HepG2 (cell line): ENCODE results near the gene FNDC3B. TPM values are rescaled to one million over a fixed set of nuclear protein-coding genes. Genes with fewer than 3 reads are reported as not detected.

Source experiments
- DR1 ChIP-seq: sonication (generic); formaldehyde crosslinking; IDR thresholded peaks from 2 replicates; pipeline ENCODE4 v1.8.0; 2021; ENCODE audit warnings: mild to moderate bottlenecking, missing genetic modification reagents, inconsistent platforms
- GFI1 ChIP-seq: sonication (generic); formaldehyde crosslinking; IDR thresholded peaks from 2 replicates; pipeline ENCODE4 v1.5.0; 2020; ENCODE audit warnings: missing genetic modification reagents, mild to moderate bottlenecking, borderline replicate concordance
- HCFC1 ChIP-seq: fragments of 150-350 bp; IDR thresholded peaks from 2 replicates; pipeline ENCODE4 v1.6.1; 2014; ENCODE audit warnings: low read depth, low read length
- NFIB ChIP-seq: sonication (generic); formaldehyde crosslinking; IDR thresholded peaks from 2 replicates; pipeline ENCODE4 v1.9.0; 2021; ENCODE audit warnings: missing genetic modification reagents, mild to moderate bottlenecking, borderline replicate concordance
- PHF21A ChIP-seq: sonication (generic); formaldehyde crosslinking; IDR thresholded peaks from 2 replicates; pipeline ENCODE4 v1.5.0; 2020; ENCODE audit warnings: mild to moderate bottlenecking, missing genetic modification reagents
- PLRG1 ChIP-seq: fragments of 450-650 bp; conservative IDR thresholded peaks from 2 replicates; pipeline ENCODE4 v1.6.1; 2016
- TBX3 ChIP-seq: fragments of 450-650 bp; IDR thresholded peaks from 2 replicates; pipeline ENCODE4 v1.6.1; 2017; ENCODE audit warnings: antibody characterized with exemption, mild to moderate bottlenecking, inconsistent platforms, borderline replicate concordance
- ZFP62 ChIP-seq: sonication (generic); formaldehyde crosslinking; IDR thresholded peaks from 2 replicates; pipeline ENCODE4 v1.4.0; 2020; ENCODE audit warnings: missing genetic modification reagents
- ZNF367 ChIP-seq: sonication (generic); formaldehyde crosslinking; IDR thresholded peaks from 2 replicates; pipeline ENCODE4 v1.4.0; 2020; ENCODE audit warnings: missing genetic modification reagents, borderline replicate concordance
- ZNF543 ChIP-seq: sonication (generic); formaldehyde crosslinking; IDR thresholded peaks from 2 replicates; pipeline ENCODE4 v1.4.0; 2020; ENCODE audit warnings: mild to moderate bottlenecking, missing genetic modification reagents
- ZNF749 ChIP-seq: sonication (generic); formaldehyde crosslinking; IDR thresholded peaks from 2 replicates; pipeline ENCODE4 v1.8.0; 2022; ENCODE audit warnings: mild to moderate bottlenecking, missing genetic modification reagents, moderate library complexity, borderline replicate concordance
- polyA plus RNA-seq, 8 experiments: library from polyadenylated mRNA; depleted of rRNA in 3 of 8; stranded (reverse) in 7 of 8; unstranded in 1 of 8; fragments of >200 nt; fragmentation: Illumina TruSeq in 4 of 8; extraction: Trizol in 4 of 8; gene quantifications; 2 replicates each; pipeline versions ENCODE4 v1.2.1 to v1.2.3, GENCODE V29; 2011 to 2016; ENCODE audit warnings: low read depth in 4 of 8, missing spikeins in 1 of 8, mixed read lengths in 1 of 8; ENCODE audit not compliant: insufficient read depth in 1 of 8
- total RNA-seq, 5 experiments: library from RNA; depleted of rRNA; stranded (reverse); fragments of >200 nt; fragmentation: Illumina TruSeq; extraction: Trizol; gene quantifications; 2 replicates each; pipeline ENCODE4 v1.2.3, GENCODE V29; 2016; ENCODE audit warnings: low read depth in 1 of 5
- TF ChIP-seq, protein P1 (sequence below): IDR thresholded peaks from 2 replicates; pipeline ENCODE4 v1.6.1; 2012; ENCODE audit warnings: low read depth, low read length, improper control_type of control experiment
- TF ChIP-seq, protein P2 (sequence below): sonication (generic); formaldehyde crosslinking; IDR thresholded peaks from 2 replicates; pipeline ENCODE4 v1.5.0; 2020; ENCODE audit warnings: mild to moderate bottlenecking, missing genetic modification reagents, borderline replicate concordance
- TF ChIP-seq, protein P3 (sequence below): sonication (generic); formaldehyde crosslinking; IDR thresholded peaks from 2 replicates; pipeline ENCODE4 v1.4.0; 2020; ENCODE audit warnings: mild to moderate bottlenecking, missing genetic modification reagents
- TF ChIP-seq, protein P4 (sequence below): sonication (generic); formaldehyde crosslinking; IDR thresholded peaks from 2 replicates; pipeline ENCODE4 v1.5.0; 2020; ENCODE audit warnings: mild to moderate bottlenecking, missing genetic modification reagents
- TF ChIP-seq, protein P5 (sequence below): IDR thresholded peaks from 2 replicates; pipeline ENCODE4 v1.6.1; 2016; ENCODE audit warnings: missing genetic modification reagents, missing compliant biosample characterization

The FNDC3B gene
- total and polyA plus RNA-seq, 2 of the 13 experiments (the other 11 are each of a cell fraction or from before 2014, with no cell fraction given) = 74.8 to 103 TPM

DNA sequence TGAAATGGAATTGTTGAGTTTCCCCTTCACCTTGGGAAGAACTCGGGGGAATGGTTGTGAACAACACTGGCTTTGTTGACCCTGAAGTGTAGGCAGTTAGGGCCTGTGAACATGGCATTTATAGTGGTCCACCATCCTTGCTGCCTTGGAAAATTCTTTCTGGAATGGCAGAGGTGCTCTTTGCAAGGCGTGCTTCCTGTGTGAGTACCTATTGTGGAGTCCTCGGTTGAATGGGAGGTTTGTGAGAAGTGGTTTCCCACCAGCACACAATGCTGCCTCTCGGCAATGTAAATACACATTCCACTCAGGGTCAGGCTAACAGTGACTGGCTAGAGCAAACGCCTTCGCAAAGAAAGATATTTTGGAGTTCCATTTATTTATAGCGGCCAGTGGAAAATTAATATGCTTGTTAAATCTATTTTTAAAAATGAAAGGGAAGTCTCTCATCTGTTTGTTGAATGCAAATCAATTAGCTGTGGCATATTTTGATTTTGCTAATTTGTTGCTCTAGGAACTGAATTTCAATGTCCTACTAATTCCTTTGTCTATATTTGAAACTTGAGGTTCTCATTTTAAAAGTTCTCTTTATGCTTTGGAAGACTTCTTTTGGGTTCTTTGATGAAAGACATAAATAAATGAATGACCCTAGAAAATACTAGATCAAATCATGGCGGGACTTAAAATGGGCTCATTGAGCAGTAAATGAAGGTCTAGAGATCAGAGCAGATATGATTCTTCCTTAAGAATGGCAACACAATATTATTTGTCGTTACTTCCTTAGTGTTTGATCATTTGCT is 59.5 kb downstream of the FNDC3B start (continued):
- TF ChIP-seq ZNF749 (CRISPR knock-in tag) = no peak
- TF ChIP-seq ZNF367 (CRISPR knock-in tag) = no peak
- no peak; the same call in 1 of the 2 replicates for TF ChIP-seq PHF21A (CRISPR knock-in tag)
- no peak for TF ChIP-seq GFI1 (CRISPR knock-in tag)
- TF ChIP-seq, protein P1, sequence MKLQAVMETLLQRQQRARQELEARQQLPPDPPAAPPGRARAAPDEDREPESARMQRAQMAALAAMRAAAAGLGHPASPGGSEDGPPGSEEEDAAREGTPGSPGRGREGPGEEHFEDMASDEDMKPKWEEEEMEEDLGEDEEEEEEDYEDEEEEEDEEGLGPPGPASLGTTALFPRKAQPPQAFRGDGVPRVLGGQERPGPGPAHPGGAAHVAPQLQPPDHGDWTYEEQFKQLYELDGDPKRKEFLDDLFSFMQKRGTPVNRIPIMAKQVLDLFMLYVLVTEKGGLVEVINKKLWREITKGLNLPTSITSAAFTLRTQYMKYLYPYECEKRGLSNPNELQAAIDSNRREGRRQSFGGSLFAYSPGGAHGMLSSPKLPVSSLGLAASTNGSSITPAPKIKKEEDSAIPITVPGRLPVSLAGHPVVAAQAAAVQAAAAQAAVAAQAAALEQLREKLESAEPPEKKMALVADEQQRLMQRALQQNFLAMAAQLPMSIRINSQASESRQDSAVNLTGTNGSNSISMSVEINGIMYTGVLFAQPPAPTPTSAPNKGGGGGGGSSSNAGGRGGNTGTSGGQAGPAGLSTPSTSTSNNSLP = no peak
- TF ChIP-seq, protein P2, sequence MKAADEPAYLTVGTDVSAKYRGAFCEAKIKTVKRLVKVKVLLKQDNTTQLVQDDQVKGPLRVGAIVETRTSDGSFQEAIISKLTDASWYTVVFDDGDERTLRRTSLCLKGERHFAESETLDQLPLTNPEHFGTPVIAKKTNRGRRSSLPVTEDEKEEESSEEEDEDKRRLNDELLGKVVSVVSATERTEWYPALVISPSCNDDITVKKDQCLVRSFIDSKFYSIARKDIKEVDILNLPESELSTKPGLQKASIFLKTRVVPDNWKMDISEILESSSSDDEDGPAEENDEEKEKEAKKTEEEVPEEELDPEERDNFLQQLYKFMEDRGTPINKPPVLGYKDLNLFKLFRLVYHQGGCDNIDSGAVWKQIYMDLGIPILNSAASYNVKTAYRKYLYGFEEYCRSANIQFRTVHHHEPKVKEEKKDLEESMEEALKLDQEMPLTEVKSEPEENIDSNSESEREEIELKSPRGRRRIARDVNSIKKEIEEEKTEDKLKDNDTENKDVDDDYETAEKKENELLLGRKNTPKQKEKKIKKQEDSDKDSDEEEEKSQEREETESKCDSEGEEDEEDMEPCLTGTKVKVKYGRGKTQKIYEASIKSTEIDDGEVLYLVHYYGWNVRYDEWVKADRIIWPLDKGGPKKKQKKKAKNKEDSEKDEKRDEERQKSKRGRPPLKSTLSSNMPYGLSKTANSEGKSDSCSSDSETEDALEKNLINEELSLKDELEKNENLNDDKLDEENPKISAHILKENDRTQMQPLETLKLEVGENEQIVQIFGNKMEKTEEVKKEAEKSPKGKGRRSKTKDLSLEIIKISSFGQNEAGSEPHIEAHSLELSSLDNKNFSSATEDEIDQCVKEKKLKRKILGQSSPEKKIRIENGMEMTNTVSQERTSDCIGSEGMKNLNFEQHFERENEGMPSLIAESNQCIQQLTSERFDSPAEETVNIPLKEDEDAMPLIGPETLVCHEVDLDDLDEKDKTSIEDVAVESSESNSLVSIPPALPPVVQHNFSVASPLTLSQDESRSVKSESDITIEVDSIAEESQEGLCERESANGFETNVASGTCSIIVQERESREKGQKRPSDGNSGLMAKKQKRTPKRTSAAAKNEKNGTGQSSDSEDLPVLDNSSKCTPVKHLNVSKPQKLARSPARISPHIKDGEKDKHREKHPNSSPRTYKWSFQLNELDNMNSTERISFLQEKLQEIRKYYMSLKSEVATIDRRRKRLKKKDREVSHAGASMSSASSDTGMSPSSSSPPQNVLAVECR (CRISPR knock-in tag) = peak; percentile 71; the same call in 1 of the 2 replicates
- TF ChIP-seq PLRG1 = no peak
- no peak for TF ChIP-seq ZFP62 (CRISPR knock-in tag)
- TF ChIP-seq, protein P3, sequence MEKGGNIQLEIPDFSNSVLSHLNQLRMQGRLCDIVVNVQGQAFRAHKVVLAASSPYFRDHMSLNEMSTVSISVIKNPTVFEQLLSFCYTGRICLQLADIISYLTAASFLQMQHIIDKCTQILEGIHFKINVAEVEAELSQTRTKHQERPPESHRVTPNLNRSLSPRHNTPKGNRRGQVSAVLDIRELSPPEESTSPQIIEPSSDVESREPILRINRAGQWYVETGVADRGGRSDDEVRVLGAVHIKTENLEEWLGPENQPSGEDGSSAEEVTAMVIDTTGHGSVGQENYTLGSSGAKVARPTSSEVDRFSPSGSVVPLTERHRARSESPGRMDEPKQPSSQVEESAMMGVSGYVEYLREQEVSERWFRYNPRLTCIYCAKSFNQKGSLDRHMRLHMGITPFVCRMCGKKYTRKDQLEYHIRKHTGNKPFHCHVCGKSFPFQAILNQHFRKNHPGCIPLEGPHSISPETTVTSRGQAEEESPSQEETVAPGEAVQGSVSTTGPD (CRISPR knock-in tag) = peak; percentile 66; the same call in 1 of the 2 replicates
- TF ChIP-seq, protein P4, sequence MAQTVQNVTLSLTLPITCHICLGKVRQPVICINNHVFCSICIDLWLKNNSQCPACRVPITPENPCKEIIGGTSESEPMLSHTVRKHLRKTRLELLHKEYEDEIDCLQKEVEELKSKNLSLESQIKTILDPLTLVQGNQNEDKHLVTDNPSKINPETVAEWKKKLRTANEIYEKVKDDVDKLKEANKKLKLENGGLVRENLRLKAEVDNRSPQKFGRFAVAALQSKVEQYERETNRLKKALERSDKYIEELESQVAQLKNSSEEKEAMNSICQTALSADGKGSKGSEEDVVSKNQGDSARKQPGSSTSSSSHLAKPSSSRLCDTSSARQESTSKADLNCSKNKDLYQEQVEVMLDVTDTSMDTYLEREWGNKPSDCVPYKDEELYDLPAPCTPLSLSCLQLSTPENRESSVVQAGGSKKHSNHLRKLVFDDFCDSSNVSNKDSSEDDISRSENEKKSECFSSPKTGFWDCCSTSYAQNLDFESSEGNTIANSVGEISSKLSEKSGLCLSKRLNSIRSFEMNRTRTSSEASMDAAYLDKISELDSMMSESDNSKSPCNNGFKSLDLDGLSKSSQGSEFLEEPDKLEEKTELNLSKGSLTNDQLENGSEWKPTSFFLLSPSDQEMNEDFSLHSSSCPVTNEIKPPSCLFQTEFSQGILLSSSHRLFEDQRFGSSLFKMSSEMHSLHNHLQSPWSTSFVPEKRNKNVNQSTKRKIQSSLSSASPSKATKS = no peak
- TF ChIP-seq TBX3 = no peak
- TF ChIP-seq NFIB (CRISPR knock-in tag) = no peak
- TF ChIP-seq DR1 (CRISPR knock-in tag) = no peak
- TF ChIP-seq, protein P5, sequence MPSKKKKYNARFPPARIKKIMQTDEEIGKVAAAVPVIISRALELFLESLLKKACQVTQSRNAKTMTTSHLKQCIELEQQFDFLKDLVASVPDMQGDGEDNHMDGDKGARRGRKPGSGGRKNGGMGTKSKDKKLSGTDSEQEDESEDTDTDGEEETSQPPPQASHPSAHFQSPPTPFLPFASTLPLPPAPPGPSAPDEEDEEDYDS (CRISPR knock-in tag) = no peak
- no peak for TF ChIP-seq HCFC1
- TF ChIP-seq ZNF543 (CRISPR knock-in tag) = no peak
